Anterior cingulate cortex (tissue), 58 donors: Measurements from ENCODE around the gene XRCC1.
"Not testable (repeated sequence)": the region's sequence is repeated elsewhere in the genome, so short reads cannot be mapped to it uniquely, and the experiment has no call there.

ENCODE experiments used
- DNase-seq, 58 donors: peaks; one replicate each; lab custom pipeline; 2025; lab: John Stamatoyannopoulos, UW

XRCC1 gene

DNA sequence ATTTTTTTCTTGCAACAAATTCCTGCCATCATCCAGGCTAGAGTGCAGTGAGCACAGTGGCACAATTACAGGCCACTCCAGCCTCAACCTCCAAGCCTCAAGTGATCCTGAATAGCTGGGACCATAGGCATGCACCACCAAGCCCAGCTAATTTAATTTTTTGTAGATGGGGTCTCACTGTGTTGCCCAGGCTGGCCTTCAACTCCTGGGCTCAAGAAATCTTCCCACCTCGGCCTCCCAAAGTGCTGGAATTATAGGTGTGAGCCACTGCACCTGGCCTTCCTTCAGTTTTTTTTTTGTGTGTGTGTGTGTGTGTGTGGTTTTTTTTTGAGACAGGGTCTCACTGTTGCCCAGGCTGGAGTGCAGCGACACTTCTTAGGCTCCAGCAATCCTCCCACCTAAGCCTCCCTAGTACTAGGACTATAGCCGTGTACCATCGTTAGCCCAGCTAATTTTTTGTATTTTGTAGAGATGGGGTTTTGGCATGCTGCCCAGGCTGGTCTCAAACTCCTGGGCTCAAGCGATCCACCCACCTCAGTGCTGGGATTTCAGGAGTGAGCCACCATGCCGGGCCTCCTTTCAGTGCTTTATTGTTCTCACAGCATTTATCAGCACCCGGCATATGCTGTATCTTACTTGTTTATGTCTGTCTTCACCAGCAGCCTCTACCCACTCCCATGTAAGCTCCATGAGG is 30.7 kb upstream of the XRCC1 start:
- peak in 12 of 58 donors; percentile 7 to 41 (median 21) for DNase-seq

DNA sequence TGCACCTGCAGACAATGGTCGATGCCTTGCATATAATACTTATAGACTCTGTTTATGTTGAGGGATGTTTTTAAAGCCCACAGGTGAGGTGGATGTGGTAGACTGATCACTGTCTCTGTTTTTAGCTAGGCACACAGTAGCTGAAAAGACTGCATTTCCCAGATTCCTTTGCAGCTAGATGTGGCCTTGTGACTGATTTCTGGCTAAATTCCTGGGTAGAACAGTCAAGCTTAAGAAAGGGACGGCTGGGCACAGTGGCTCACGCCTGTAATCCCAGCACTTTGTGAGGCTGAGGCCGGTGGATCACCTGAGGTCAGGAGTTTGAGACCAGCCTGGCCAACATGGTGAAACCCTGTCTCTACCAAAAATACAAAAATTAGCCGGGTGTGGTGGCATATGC is 25.0 kb upstream of the XRCC1 start:
- DNase-seq = peak in 4 of 58 donors; percentile 5 to 14 (median 9)

DNA sequence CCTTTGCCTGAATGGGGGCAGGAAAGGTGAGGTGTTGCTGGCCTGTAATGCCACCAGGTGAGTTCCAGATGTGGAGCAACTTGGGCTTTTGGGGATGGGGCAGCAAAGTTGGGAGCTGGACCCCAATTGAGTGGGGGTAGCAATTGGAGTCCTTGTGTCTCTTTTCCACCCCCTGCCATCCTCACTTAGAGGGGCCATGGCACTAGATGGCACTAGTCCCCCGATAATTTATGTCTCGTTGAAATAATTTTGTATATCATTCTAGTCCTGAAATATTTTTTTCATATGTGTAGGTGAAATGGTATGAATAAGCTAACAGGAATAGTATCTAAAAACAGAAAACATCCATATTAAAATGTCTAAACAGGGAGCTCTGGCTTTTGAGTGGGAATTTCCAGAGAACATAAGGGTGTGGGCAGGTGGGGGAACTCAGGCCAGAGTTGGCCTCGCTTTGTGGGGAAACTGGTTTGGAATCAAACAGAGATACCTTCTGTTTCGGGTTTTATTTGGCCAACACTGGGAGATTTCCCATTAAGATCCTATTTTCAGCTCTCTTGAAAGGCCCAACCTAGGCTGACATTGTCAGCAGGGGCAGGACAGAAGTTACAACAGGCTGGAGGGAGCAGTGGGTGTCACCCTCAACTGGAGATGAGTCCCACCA is 24.4 kb upstream of the XRCC1 start:
- peak in 2 of 58 donors; percentile 3 to 7 for DNase-seq

- DNase-seq = no peak
Measured at GRCh38 chr19:43598445-43599240, 23.3 kb upstream of the XRCC1 start.

- DNase-seq = no peak
Measured at GRCh38 chr19:43597876-43598275, 22.5 kb upstream of the XRCC1 start.

GRCh38 chr19:43596842-43597461 is 21.6 kb upstream of the XRCC1 start:
- no peak for DNase-seq

GRCh38 chr19:43595999-43596841 is 20.9 kb upstream of the XRCC1 start, which contains the start of the genes IRGQ and ZNF576:
IRGQ (minus strand) TSS chr19:43596134; CDS start chr19:43595338, 796 bp downstream.
ZNF576 (plus strand) TSS chr19:43596595; CDS start chr19:43597109, 514 bp downstream.
- peak; percentile 96 to 100 (median 99) for DNase-seq

GRCh38 chr19:43595605-43595998 is 20.3 kb upstream of the XRCC1 start:
- DNase-seq = peak in 3 of 58 donors; percentile 39 to 61 (median 48)

DNA sequence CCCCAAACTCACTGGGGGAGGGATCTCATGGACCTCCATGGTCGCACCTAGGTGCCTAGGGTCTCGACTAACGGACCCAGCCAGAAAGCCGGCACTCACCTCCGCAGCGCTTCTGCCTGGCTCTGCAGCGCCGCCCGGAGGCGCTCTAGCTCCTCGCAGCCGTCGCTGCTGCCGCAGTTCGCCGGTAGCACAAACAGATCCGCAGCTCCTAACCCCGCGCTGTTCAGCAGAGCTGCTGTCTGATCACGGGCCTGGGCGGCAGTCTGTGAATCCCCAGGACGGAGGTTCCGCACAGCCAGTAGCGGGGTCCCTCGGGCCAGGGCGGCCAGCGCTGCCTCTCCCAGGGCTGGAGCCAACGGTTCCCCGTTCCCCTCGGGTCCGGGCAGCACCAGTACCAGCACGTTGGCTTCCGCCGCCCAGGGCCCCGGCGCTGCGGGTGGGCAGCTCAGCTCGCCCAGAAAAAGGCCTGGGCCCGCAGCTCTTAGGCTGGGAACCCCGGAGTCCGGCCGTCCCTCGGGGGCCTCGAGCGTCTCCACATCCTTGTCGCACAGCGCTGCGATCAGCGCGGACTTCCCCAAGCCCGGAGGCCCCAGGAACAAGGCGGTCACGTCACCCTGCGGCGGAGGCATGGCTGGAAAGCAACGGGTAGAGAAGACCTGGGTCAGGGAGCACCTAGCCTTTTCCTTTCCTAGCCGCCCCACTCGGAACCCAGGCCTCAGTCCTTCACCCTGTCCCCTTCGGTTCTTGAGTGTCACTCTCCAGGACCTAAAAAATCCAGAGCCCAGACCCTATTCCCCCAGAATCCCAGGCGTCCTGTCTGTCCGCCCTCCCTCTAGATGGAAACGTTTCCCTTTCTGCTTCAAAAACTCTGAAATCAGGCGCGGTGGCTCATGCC is 19.6 kb upstream of the XRCC1 start:
- DNase-seq = peak in 29 of 58 donors; percentile 9 to 48 (median 31)

DNA sequence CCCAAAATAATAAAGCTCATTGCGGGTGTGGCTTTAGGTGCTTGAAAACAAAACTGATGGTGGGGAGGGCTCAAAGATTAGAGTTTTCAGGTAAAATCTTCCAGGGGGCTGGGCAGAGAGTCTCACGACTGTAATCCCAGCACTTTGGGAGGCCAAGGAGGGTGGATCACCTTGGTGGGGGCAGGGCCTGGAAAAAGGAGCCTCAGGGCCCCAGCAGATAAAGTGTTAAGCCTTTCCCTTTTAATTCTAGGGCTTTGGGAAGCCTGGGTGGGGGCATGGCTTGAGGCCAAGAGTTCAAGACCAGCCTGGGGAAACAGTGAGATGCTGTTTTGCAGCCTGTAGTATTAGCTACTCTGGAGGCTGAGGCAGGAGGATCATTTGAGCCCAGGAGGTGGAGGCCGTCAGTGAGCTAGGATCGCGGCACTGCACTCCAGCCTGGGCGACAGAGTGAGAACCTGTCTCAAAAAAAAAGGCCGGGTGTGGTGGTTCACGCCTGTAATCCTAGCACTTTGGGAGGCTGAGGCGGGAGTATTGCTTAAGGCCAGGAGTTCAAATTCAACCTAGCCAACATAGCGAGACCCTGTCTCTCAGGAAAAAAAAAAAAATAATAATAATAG is 18.9 kb upstream of the XRCC1 start:
- DNase-seq = no peak

DNA sequence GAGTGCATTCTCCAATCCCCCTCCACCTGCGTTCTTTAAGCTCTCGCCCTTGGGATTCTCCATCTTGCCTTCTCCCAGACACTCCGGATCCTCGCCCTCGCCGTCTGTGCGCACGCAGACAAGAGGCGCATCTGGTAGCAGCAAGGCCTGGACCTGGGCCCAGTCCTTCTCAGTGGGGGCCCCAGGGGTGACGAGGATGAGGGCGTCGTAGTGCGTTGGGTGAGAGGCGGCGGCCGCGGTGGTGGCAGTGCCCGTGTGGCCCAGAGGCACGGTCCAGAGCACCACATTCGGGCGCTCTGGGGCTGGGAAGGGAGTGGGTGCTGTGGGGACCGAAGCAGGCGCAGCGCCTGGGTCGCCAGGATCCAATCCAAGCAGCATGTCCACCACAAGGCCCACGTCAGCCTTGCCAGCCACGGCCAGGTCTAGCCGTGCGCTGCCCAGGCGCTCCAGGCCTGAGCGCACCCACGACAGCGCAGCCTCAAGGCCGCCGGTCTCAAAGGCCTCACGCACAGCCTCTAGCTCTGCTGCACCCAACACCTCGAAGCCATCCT is 17.5 kb upstream of the XRCC1 start:
- DNase-seq = no peak

DNA sequence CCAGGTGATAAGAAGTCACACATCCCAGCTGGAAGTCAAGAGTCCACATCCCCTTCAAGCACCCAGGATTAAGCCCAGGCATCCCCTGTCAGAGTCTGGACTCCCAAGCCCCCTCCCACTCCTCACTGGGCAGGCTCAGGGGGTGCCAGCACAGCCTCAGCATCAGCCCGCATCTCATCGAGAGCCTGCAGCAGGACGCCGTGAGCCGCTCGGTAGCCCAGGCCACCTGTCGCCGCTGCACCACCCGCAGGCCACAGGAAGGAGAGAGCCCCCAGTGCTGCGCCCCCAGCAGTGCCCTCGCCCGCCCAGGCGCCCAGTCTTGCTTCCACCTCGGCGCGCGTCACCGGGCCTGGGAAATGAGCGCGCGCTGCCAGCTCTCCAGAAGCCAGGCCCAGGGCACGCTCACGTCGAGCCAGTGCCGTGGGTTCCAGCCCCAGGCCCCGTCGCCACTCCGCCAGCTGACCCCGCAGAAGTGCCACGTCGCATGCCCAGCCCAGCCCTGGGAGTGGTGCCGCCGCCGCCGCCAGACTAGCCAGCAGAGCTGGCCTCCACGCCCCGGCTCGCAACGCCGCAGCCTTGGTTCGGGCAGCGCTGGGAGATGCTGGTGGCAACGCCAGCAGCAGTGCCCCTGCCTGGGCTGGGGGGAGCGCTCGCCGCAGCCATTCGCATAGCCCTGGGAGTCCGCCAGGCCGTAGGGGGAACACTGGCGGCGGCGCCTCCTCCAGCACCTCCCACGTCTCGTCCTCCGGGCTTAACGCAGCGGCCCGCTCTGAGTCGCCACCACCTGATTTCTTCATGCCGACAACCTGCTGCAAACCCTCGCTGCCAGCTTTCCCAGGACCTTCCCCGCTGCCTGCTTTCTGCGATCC is 16.8 kb upstream of the XRCC1 start:
- DNase-seq = no peak

DNA sequence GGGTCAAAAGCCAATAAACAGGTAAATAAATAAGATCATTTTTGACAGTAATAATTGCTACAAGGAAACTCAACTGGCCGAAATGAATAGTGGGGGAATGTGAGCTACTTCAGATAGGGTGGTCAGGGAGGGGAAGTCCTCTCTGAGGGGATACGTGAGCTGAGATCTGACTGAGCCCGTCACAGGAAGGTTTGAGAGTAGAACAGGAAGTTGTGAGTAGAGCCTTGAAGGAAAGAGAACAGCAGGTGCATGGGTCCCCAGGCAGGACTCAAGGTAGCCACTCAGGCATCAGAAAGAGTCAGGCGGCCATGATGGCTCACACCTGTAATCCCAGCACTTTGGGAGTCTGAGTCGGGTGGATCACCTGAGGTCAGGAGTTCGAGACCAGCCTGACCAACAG is 14.4 kb upstream of the XRCC1 start:
- no peak for DNase-seq

GRCh38 chr19:43589277-43589676 is 13.9 kb upstream of the XRCC1 start:
- no peak for DNase-seq

- DNase-seq = not testable (repeated sequence)
Measured at GRCh38 chr19:43587029-43587428, 11.7 kb upstream of the XRCC1 start.

GRCh38 chr19:43586346-43586745 is 11.0 kb upstream of the XRCC1 start:
- no peak for DNase-seq

DNA sequence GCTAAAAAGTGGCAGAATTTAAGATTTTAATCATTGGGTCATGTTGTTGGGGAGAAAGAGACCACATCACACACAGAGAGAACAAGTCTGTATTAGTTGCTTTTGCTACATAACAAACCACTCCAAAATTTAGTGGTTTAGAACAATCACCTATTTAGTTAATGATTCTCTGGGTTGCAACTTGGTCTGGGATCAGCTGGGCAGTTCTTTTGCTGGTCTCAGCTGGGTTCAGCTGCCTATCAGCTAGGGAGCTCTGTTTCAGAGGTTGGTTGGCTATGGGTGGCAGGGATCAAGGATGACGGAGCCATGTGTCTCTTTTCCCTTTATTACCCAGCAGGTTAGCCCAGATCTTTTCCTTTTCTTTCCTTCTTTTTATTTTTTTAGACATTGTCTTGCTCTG is 9.2 kb upstream of the XRCC1 start:
- DNase-seq = no peak
